Activated B cell treated with CpG ODN at 0.5 μM for 24 hours (primary cell): ENCODE data around the gene PIGO. TPM values are rescaled to one million over a fixed set of nuclear protein-coding genes. Genes with fewer than 3 reads are reported as not detected.

ENCODE experiments used
- ATAC-seq: fragments of 200-7000 bp; cut with Tn5 transposase; one replicate; pipeline ENCODE4 v1.10.0; 2021; ENCODE audit warnings: low read depth, mild to moderate bottlenecking, moderate library complexity
- CTCF ChIA-PET: fragments of 350-600 bp; sonication (Branson Sonifier 250); formaldehyde crosslinking; loops from one replicate; lab custom pipeline; 2021; ENCODE audit warnings: antibody characterized with exemption; lab: Charles Lee
- POLR2A ChIA-PET: fragments of 350-600 bp; sonication (Branson Sonifier 250); formaldehyde crosslinking; loops from one replicate; lab custom pipeline; 2021; ENCODE audit warnings: antibody characterized with exemption; lab: Charles Lee
- DNase-seq: peaks from one replicate; pipeline ENCODE4 v3.0.0; 2022
- H3K27ac Mint-ChIP-seq: one replicate; pipeline ENCODE4 v1.8.0; 2020; ENCODE audit warnings: mixed read lengths
- H3K27me3 Mint-ChIP-seq: one replicate; pipeline ENCODE4 v1.8.0; 2021; ENCODE audit warnings: mixed read lengths
- H3K36me3 Mint-ChIP-seq: one replicate; pipeline ENCODE4 v1.8.0; 2021; ENCODE audit warnings: low read depth, mixed read lengths
- H3K4me1 Mint-ChIP-seq: one replicate; pipeline ENCODE4 v1.8.0; 2021; ENCODE audit warnings: mixed read lengths
- H3K4me3 Mint-ChIP-seq: one replicate; pipeline ENCODE4 v1.8.0; 2020; ENCODE audit warnings: mild to moderate bottlenecking, mixed read lengths
- H3K9me3 Mint-ChIP-seq: one replicate; pipeline ENCODE4 v1.8.0; 2020; ENCODE audit warnings: mixed read lengths
- CTCF ChIP-seq: fragments of 200-600 bp; IDR thresholded peaks from one replicate; pipeline ENCODE4 v1.8.0; 2022; ENCODE audit warnings: antibody characterized with exemption, mild to moderate bottlenecking
- intact Hi-C: fragments of 100-400 bp; cut with micrococcal nuclease; formaldehyde crosslinking; loops from one replicate; pipeline ENCODE4 v1.15.1; 2024
- total RNA-seq: library from RNA; stranded (reverse); gene quantifications from 2 replicates; pipeline ENCODE4 v1.2.3, GENCODE V29; 2022

PIGO gene
- total RNA-seq, 1 donor from 2014 or later: 34.1 TPM

- no peaks in the 10 kb centered on the region for H3K9me3 Mint-ChIP-seq
- peaks cover 24% of the 10 kb centered on the region for H3K4me1 Mint-ChIP-seq
- H3K4me3 Mint-ChIP-seq: peak overlapping the region; percentile 97
Observed at GRCh38 chr9:35103660-35104191, 7.3 kb upstream of the PIGO start.

GRCh38 chr9:35102769-35103659, 6.6 kb upstream of the PIGO start, which contains the start of gene STOML2:
Gene STOML2, minus strand, starts transcription at chr9:35103131. Its CDS starts 37 bp downstream, at chr9:35103094.
- H3K9me3 Mint-ChIP-seq: no peaks in the 10 kb centered on the region
- DNase-seq (peak; percentile 82), ATAC-seq (peak; percentile 97)
- POLR2A ChIA-PET: interaction anchor here (0.6 to 3.0 kb wide), 16 partner anchors 9 to 555 kb away, joined by 3 to 38 read pairs (median 5); partner anchors contain the start of genes ATOSB, CCDC107, DNAJB5 and FANCG
- no peaks in the 10 kb centered on the region for H3K27me3 Mint-ChIP-seq
- intact Hi-C loops: loop anchor here (1.0 to 2.0 kb wide), 6 partner anchors 8 to 629 kb away; partner anchors contain the start of genes CREB3, DNAJB5, TLN1 and VCP
- H3K4me3 Mint-ChIP-seq: peak within 1 kb of the TSS; percentile 97
- peaks cover 45% of the 10 kb centered on the region for H3K36me3 Mint-ChIP-seq
- H3K4me1 Mint-ChIP-seq: peaks cover 25% of the 10 kb centered on the region
- H3K27ac Mint-ChIP-seq: peak within 1 kb of the TSS; percentile 97
- CTCF ChIA-PET: interaction anchor here (0.8 to 1.9 kb wide), 4 partner anchors 8 to 203 kb away, joined by 3 to 6 read pairs (median 3); partner anchors contain the start of gene VCP
- TF ChIP-seq CTCF: no peak

More at GRCh38 chr9:35103660-35104191, 7.3 kb upstream of the PIGO start:
- no peak for TF ChIP-seq CTCF
- H3K36me3 Mint-ChIP-seq: peaks cover 50% of the 10 kb centered on the region
- DNase-seq (no peak), ATAC-seq (no peak)
- no peaks in the 10 kb centered on the region for H3K27me3 Mint-ChIP-seq
- H3K27ac Mint-ChIP-seq: peak overlapping the region; percentile 97
- intact Hi-C loops: loop anchor here (1.0 to 2.0 kb wide), 6 partner anchors 8 to 629 kb away; partner anchors contain the start of genes CREB3, DNAJB5, TLN1 and VCP
- ChIA-PET CTCF (interaction anchor here (0.8 to 1.9 kb wide), 4 partner anchors 9 to 204 kb away, joined by 3 to 6 read pairs (median 3); partner anchors contain the start of gene VCP), POLR2A (interaction anchor here (0.6 to 3.0 kb wide), 12 partner anchors 8 to 466 kb away, joined by 4 to 38 read pairs (median 6); partner anchors contain the start of genes ATOSB, DNAJB5, FANCG and VCP)

- H3K4me1 Mint-ChIP-seq: peaks cover 25% of the 10 kb centered on the region
- intact Hi-C loops: loop anchor here (2.0 kb wide), 1 partner anchor 114 kb away; the partner anchor contains the start of gene DNAJB5
Observed at GRCh38 chr9:35102465-35102768, 6.0 kb upstream of the PIGO start.

GRCh38 chr9:35097573-35097972, 1.2 kb upstream of the PIGO start:
- Mint-ChIP-seq H3K27ac (peak overlapping the region; percentile 13), H3K27me3 (no peaks in the 10 kb centered on the region), H3K4me1 (peaks cover 40% of the 10 kb centered on the region), H3K4me3 (peak overlapping the region; percentile 39), H3K36me3 (peaks cover 57% of the 10 kb centered on the region), H3K9me3 (no peaks in the 10 kb centered on the region)
- TF ChIP-seq CTCF: no peak
- ChIA-PET POLR2A (interaction anchor here (0.6 to 4.1 kb wide), 3 partner anchors 18 to 188 kb away, joined by 3 to 34 read pairs (median 30); partner anchors contain the start of genes FANCG and VCP), CTCF (interaction anchor here (1.1 to 6.4 kb wide), 4 partner anchors 13 to 198 kb away, joined by 4 to 45 read pairs (median 14); partner anchors contain the start of gene VCP)
- intact Hi-C loops: loop anchor here (5.0 kb wide), 2 partner anchors 35 to 395 kb away; no protein-coding TSS in a partner anchor
- DNase-seq: no peak
- no peak for ATAC-seq

More at GRCh38 chr9:35102465-35102768, 6.0 kb upstream of the PIGO start:
- Mint-ChIP-seq H3K9me3 (no peaks in the 10 kb centered on the region), H3K27ac (peak overlapping the region; percentile 97), H3K36me3 (peaks cover 45% of the 10 kb centered on the region), H3K4me3 (peak overlapping the region; percentile 97), H3K27me3 (no peaks in the 10 kb centered on the region)
- DNase-seq (no peak), ATAC-seq (no peak)
- ChIA-PET CTCF (interaction anchor here (0.8 to 1.9 kb wide), 2 partner anchors 60 to 203 kb away, joined by 3 to 6 read pairs; no protein-coding TSS in a partner anchor), POLR2A (interaction anchor here (0.6 to 3.0 kb wide), 12 partner anchors 9 to 556 kb away, joined by 3 to 38 read pairs (median 5); partner anchors contain the start of genes ATOSB, CCDC107, FANCG and RMRP)
- TF ChIP-seq CTCF: no peak
